Mesenchymal stem cell (in vitro differentiated cells and primary cell): ENCODE measurements around the gene PIAS2.

Source experiments
- DNase-seq: peaks from one replicate; pipeline ENCODE4 v3.0.0-alpha.2; 2013
- H2AFZ ChIP-seq: one replicate; pipeline ENCODE4 v1.6.1; 2013; ENCODE audit warnings: low read depth, mild to moderate bottlenecking, control low read depth, inconsistent platforms, low read length, moderate library complexity
- H2AK5ac ChIP-seq: 2 replicates; pipeline ENCODE4 v1.6.1; 2013; ENCODE audit warnings: low read length, moderate library complexity, mild to moderate bottlenecking, inconsistent platforms; ENCODE audit not compliant: severe bottlenecking
- H2BK120ac ChIP-seq: one replicate; pipeline ENCODE4 v1.6.1; 2013; ENCODE audit warnings: low read depth, mild to moderate bottlenecking, inconsistent platforms, low read length, moderate library complexity
- H2BK12ac ChIP-seq, 2 experiments: one replicate each; pipeline ENCODE4 v1.6.1; 2013; ENCODE audit warnings: inconsistent platforms in 2 of 2, low read length in 2 of 2, mild to moderate bottlenecking in 2 of 2, moderate library complexity in 2 of 2, control low read depth in 1 of 2
- H2BK15ac ChIP-seq: one replicate; pipeline ENCODE4 v1.6.1; 2013; ENCODE audit warnings: mild to moderate bottlenecking, low read depth, inconsistent platforms; ENCODE audit not compliant: poor library complexity, severe bottlenecking
- H2BK5ac ChIP-seq: 2 replicates; pipeline ENCODE4 v1.6.1; 2013; ENCODE audit warnings: low read depth, mild to moderate bottlenecking, low read length, control low read depth, inconsistent platforms; ENCODE audit not compliant: poor library complexity, severe bottlenecking
- H3K14ac ChIP-seq, 2 experiments: one replicate each; pipeline ENCODE4 v1.6.1; 2013; ENCODE audit warnings: inconsistent platforms in 2 of 2, low read length in 2 of 2, control low read depth in 1 of 2, mild to moderate bottlenecking in 1 of 2, moderate library complexity in 1 of 2
- H3K18ac ChIP-seq, 2 experiments: one replicate each; pipeline ENCODE4 v1.6.1; 2013; ENCODE audit warnings: inconsistent platforms in 2 of 2, low read length in 2 of 2, control low read depth in 1 of 2, low read depth in 1 of 2, mild to moderate bottlenecking in 1 of 2
- H3K23ac ChIP-seq, 2 experiments: one replicate each; pipeline ENCODE4 v1.6.1; 2013; ENCODE audit warnings: inconsistent platforms in 2 of 2, low read length in 2 of 2, mild to moderate bottlenecking in 2 of 2, moderate library complexity in 2 of 2, control low read depth in 1 of 2
- H3K27ac ChIP-seq: 2 replicates; pipeline ENCODE4 v1.5.1; 2013; ENCODE audit warnings: mild to moderate bottlenecking, moderate library complexity, low read length, control low read depth, inconsistent platforms; ENCODE audit not compliant: poor library complexity, severe bottlenecking
- H3K27me3 ChIP-seq, 2 experiments: 2 replicates each; pipeline versions ENCODE4 v1.6.1 to v1.7.0; 2013; ENCODE audit warnings: low read length in 2 of 2, mild to moderate bottlenecking in 2 of 2, moderate library complexity in 2 of 2, control low read depth in 1 of 2, inconsistent platforms in 1 of 2; ENCODE audit not compliant: control insufficient read depth in 1 of 2, insufficient read depth in 1 of 2
- H3K36me3 ChIP-seq, 2 experiments: 2 replicates each; pipeline versions ENCODE4 v1.6.1 to v1.7.0; 2013; ENCODE audit warnings: low read length in 2 of 2, control low read depth in 1 of 2, inconsistent platforms in 1 of 2, low read depth in 1 of 2, mild to moderate bottlenecking in 1 of 2; ENCODE audit not compliant: insufficient read depth in 2 of 2, control insufficient read depth in 1 of 2
- H3K4ac ChIP-seq, 2 experiments: one replicate each; pipeline ENCODE4 v1.6.1; 2013; ENCODE audit warnings: inconsistent platforms in 2 of 2, low read length in 2 of 2, mild to moderate bottlenecking in 2 of 2, moderate library complexity in 2 of 2, control low read depth in 1 of 2, low read depth in 1 of 2
- H3K4me1 ChIP-seq: 2 replicates; pipeline ENCODE4 v1.6.1; 2013; ENCODE audit warnings: low read depth, low read length, control low read depth; ENCODE audit not compliant: control insufficient read depth, insufficient read depth
- H3K4me2 ChIP-seq: 2 replicates; pipeline ENCODE4 v1.6.1; 2013; ENCODE audit warnings: low read length, mild to moderate bottlenecking, inconsistent platforms; ENCODE audit not compliant: poor library complexity, severe bottlenecking
- H3K4me3 ChIP-seq, 2 experiments: 2 replicates each; pipeline versions ENCODE4 v1.5.1 to v1.7.0; 2013; ENCODE audit warnings: low read length in 2 of 2, mild to moderate bottlenecking in 2 of 2, control low read depth in 1 of 2, low read depth in 1 of 2; ENCODE audit not compliant: insufficient read depth in 1 of 2
- H3K79me1 ChIP-seq: replicated peaks from 2 replicates; pipeline ENCODE4 v1.6.1; 2013; ENCODE audit warnings: mild to moderate bottlenecking, control low read depth, low read length, inconsistent platforms; ENCODE audit not compliant: poor library complexity, severe bottlenecking
- H3K9ac ChIP-seq: 2 replicates; pipeline ENCODE4 v1.7.0; 2013; ENCODE audit warnings: mild to moderate bottlenecking, low read length, moderate library complexity
- H3K9me3 ChIP-seq: 2 replicates; pipeline ENCODE4 v1.7.0; 2013; ENCODE audit warnings: mild to moderate bottlenecking, low read length; ENCODE audit not compliant: control insufficient read depth
- H4K8ac ChIP-seq: one replicate; pipeline ENCODE4 v1.6.1; 2013; ENCODE audit warnings: inconsistent platforms, mild to moderate bottlenecking, low read length, moderate library complexity
- H4K91ac ChIP-seq: one replicate; pipeline ENCODE4 v1.6.1; 2013; ENCODE audit warnings: mild to moderate bottlenecking, low read length, inconsistent platforms
- WGBS: methylation state at CpG from one replicate; pipeline ENCODE4 v1.1.7; 2013; ENCODE audit warnings: mixed read lengths; 5-methylcytosine and 5-hydroxymethylcytosine counted together

PIAS2 gene

DNA sequence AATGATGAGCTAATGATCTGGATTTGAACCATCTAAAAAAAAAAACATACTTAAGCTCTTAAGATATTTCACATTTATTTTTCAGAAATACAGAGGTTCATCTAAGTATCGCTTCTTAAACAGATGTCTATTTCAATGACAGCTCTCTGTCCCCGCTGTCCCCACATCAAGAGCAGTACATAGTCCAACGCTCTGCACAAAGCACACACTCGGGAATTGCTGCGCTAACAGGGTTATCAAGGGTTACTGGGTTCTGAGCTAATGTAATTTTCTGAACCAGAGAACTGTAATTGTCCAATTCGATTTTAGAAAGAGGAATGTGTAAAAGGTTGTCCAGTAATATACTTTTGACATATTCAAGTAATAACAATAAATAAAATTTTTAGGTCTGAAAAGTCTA, 101.6 kb downstream of the PIAS2 start:
- H2BK12ac ChIP-seq = no peak overlapping the region
- no peak overlapping the region for H3K18ac ChIP-seq
- no peak overlapping the region for H2BK5ac ChIP-seq
- no peaks in the 10 kb centered on the region for H3K4me1 ChIP-seq
- no peak overlapping the region for H3K14ac ChIP-seq
- no peak overlapping the region for H4K8ac ChIP-seq
- H2AK5ac ChIP-seq = no peak overlapping the region
- no peak overlapping the region for H2BK15ac ChIP-seq
- H3K4me2 ChIP-seq = no peak overlapping the region
- no peak overlapping the region for H3K4me3 ChIP-seq
- WGBS = 99% methylated on average over 5 of the region's 6 CpGs
- H4K91ac ChIP-seq = no peak overlapping the region
- no peaks in the 10 kb centered on the region for H3K27me3 ChIP-seq
- no peak overlapping the region for H3K23ac ChIP-seq
- no peak overlapping the region for H3K9ac ChIP-seq
- no peak overlapping the region for H2AFZ ChIP-seq
- H3K9me3 ChIP-seq = no peaks in the 10 kb centered on the region
- H3K4ac ChIP-seq = no peak overlapping the region
- H3K27ac ChIP-seq = no peak overlapping the region
- no peaks in the 10 kb centered on the region for H3K79me1 ChIP-seq
- H2BK120ac ChIP-seq = no peak overlapping the region
- no peak for DNase-seq
- H3K36me3 ChIP-seq = peaks cover 0 to 27% of the 10 kb centered on the region in 2 experiments

- H3K9me3 ChIP-seq = no peaks in the 10 kb centered on the region
- H3K27me3 ChIP-seq = no peaks in the 10 kb centered on the region
- no peaks in the 10 kb centered on the region for H3K4me1 ChIP-seq
- H3K36me3 ChIP-seq = peaks cover 0 to 19% of the 10 kb centered on the region in 2 experiments
- no peak overlapping the region for H2AK5ac ChIP-seq
- H3K79me1 ChIP-seq = no peaks in the 10 kb centered on the region
- H2BK12ac ChIP-seq = no peak overlapping the region
- H3K9ac ChIP-seq = no peak overlapping the region
- no peak overlapping the region for H3K18ac ChIP-seq
- 88% methylated on average over 4 of the region's 4 CpGs for WGBS
- DNase-seq = no peak
- H2BK5ac ChIP-seq = no peak overlapping the region
- no peak overlapping the region for H2BK120ac ChIP-seq
- H3K4me2 ChIP-seq = no peak overlapping the region
- H3K23ac ChIP-seq = no peak overlapping the region
- H3K4me3 ChIP-seq = no peak overlapping the region
- H3K14ac ChIP-seq = no peak overlapping the region
- H4K91ac ChIP-seq = no peak overlapping the region
- H3K27ac ChIP-seq = no peak overlapping the region
- no peak overlapping the region for H3K4ac ChIP-seq
- no peak overlapping the region for H2BK15ac ChIP-seq
- no peak overlapping the region for H4K8ac ChIP-seq
- H2AFZ ChIP-seq = no peak overlapping the region
Observed at GRCh38 chr18:46814399-46814798, 102.9 kb downstream of the PIAS2 start.

DNA sequence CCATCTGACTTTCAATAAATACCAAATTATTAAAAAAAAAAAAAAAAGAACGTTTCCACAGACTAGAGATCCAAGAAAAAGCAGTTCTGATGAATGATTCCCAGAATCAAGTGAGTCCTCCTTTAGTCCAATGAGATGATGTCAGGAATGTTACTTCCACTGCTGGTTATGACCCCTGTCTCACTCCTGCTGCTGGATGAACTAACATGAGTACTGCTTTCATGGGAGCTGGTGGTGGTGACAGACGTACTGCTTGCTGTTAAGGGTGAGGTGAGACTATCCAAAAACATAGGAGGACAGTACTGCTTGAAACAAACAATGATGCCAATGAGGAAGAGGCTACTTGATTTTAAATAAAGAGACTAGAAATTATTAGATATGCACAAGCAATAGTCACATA, 105.0 kb downstream of the PIAS2 start:
- Histone ChIP-seq H2BK5ac (no peak overlapping the region), H3K18ac (no peak overlapping the region), H3K23ac (no peak overlapping the region), H3K4me1 (no peaks in the 10 kb centered on the region), H3K9me3 (no peaks in the 10 kb centered on the region), H2BK12ac (no peak overlapping the region), H3K4me3 (no peak overlapping the region), H2BK15ac (no peak overlapping the region), H2BK120ac (no peak overlapping the region), H3K4me2 (no peak overlapping the region), H4K8ac (no peak overlapping the region), H3K36me3 (peaks cover 0 to 13% of the 10 kb centered on the region in 2 experiments), H3K9ac (no peak overlapping the region), H3K4ac (no peak overlapping the region), H3K14ac (no peak overlapping the region), H3K27ac (no peak overlapping the region), H3K27me3 (no peaks in the 10 kb centered on the region), H2AK5ac (no peak overlapping the region), H4K91ac (no peak overlapping the region), H2AFZ (no peak overlapping the region), H3K79me1 (no peaks in the 10 kb centered on the region)
- no peak for DNase-seq
- 100% methylated on average over 2 of the region's 2 CpGs for WGBS

GRCh38 chr18:46810481-46811000, 106.8 kb downstream of the PIAS2 start:
- Histone ChIP-seq H4K8ac (no peak overlapping the region), H3K4ac (no peak overlapping the region), H3K27ac (no peak overlapping the region), H3K14ac (no peak overlapping the region), H2BK12ac (no peak overlapping the region), H3K18ac (no peak overlapping the region), H3K9ac (no peak overlapping the region), H3K4me1 (no peaks in the 10 kb centered on the region), H3K4me2 (no peak overlapping the region), H3K9me3 (no peaks in the 10 kb centered on the region), H3K27me3 (no peaks in the 10 kb centered on the region), H2AK5ac (no peak overlapping the region), H4K91ac (no peak overlapping the region), H3K79me1 (no peaks in the 10 kb centered on the region), H3K4me3 (no peak overlapping the region), H2BK15ac (no peak overlapping the region), H2BK5ac (no peak overlapping the region), H3K36me3 (peaks cover 0 to 13% of the 10 kb centered on the region in 2 experiments), H3K23ac (no peak overlapping the region), H2BK120ac (no peak overlapping the region), H2AFZ (no peak overlapping the region)
- no peak for DNase-seq
- WGBS = 89% methylated on average over 1 of the region's 2 CpGs
